HG03066 (cell line): ENCODE results near the gene PITPNB.

Source experiments
- ATAC-seq: cut with Tn5 transposase; IDR thresholded peaks from one replicate; pipeline ENCODE4 v1.9.1; 2021; ENCODE audit warnings: low read depth; ENCODE audit not compliant: unreplicated experiment

Gene PITPNB

DNA sequence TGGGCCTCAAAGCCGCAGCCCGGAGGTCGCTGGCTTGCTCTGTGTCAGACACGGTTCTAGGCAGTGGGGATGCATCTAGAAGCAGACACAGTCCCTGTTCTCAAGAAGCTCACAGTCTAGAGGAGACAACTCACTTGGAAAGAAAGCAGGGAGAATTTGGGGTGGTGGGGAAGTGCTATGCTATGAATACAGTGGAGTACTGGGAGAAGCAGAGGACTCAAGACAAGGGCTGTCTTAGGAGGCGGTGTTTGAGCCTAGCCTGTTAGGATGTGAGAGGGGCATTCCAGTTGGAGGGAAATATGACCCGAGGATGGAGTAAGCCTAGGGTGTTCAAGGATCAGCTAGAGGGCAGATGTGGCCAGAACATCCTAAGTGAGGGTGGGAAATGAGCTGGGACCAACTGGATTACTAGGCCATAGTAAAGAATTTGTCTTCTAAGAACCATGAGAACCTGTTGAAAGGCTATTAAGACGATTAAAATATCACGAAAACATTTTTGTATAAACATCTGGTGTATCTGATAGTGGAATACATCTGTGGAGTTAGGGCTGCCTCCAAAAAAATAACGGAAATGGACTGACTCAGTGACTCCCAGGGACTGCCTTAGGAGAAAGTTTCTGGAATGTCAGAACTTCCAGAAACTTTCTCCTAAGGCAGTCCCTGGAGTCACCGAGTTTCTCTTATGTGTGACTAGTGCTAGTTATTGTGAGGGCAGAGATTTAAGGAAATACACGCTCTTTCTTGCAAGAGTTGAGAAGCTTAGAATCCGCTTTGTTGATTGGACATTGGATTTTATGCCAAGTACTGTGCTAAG, 1.1 kb upstream of the PITPNB start:
- peak; percentile 36 for ATAC-seq

DNA sequence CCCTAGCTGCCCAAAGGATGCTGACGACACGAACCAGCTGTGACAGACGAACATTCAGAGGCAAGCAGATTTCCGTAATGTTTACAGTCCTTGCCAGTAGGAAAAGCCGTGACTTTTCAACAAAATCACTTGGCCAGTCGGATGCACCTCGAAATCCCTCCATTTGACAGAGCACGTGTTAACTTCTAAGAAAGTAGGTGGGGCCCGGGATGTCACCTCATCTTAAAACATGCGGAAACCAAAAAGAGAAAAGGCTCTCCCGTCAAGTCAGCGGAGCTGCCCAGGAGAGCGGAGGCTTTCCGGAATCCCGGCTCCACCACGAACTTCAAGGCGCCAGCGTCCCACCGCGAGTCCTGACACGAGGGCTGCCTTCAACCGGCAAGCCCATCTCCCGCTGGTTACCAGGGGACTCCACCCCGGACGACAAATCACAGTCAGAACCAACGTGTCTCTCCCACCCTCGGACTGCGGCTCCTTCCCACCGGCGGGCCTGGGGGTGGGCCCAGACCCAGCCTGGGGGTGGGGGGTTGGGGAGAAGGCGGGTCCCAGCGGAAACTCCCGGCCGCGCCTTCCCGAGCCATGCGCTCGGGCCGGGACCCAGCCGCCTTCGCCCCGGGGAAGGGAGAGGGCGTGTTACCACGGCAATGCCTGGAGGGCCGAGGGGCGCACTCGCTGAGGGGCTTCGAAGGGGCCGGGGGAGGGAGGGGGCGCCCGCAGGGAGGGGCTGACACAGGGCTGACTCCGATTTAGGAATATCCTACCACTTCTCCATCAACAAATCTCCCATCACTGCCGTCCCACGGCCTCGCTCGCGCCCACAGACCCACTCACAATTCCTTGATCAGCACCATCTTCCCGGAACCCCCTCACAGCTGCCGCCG, 475 bp downstream of the PITPNB start:
- ATAC-seq, result peak; percentile 27

- no peak for ATAC-seq
Observed at GRCh38 chr22:27915986-27916385, 3.1 kb downstream of the PITPNB start.

- no peak for ATAC-seq
Observed at GRCh38 chr22:27913162-27913741, 5.8 kb downstream of the PITPNB start.

DNA sequence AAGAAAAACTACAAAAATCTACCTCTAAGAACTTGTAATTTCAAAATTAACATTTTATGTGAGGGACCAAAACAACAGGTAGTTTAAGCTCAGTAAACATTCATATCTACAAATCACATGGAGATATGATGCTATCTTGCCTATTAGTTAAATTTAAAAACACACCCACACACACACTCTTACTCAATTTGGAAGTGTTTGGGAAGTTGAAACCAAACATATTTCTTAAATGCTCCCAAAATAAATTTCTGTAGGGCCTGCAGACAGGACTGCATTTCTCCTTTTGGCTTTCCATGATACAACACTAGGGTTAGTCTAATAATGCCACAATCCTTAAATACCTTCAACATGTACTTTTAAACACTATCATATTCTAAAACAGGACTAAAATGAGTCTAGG, 7.0 kb downstream of the PITPNB start:
- no peak for ATAC-seq

- no peak for ATAC-seq
Observed at GRCh38 chr22:27911330-27911729, 7.7 kb downstream of the PITPNB start.

- ATAC-seq, result no peak
Observed at GRCh38 chr22:27906241-27906640, 12.8 kb downstream of the PITPNB start.

DNA sequence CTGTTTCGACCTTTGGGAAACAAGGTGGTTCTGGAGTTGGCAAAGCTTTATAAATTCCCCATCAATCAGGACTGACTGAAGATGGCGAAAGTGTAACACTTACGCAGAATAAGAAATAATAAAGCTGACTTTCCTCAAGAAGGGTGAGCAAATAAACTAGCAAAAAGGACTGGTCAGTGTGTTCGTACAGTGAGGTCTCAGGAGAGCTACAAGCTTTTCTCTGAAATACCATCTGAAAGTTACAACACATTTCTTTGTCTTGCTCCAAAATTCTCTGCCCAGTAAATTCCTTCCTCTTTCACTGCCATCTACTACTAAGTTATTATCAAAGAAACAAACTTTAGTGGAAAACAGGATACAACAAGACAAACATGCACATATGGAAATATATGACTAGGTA, 13.4 kb downstream of the PITPNB start:
- no peak for ATAC-seq

- no peak for ATAC-seq
Observed at GRCh38 chr22:27903805-27904473, 15.1 kb downstream of the PITPNB start.

GRCh38 chr22:27900153-27900552, 18.9 kb downstream of the PITPNB start:
- ATAC-seq, result no peak

GRCh38 chr22:27896245-27896644, 22.8 kb downstream of the PITPNB start:
- ATAC-seq, result no peak

- ATAC-seq, result peak; percentile 89
Observed at GRCh38 chr22:27895600-27895999, 23.5 kb downstream of the PITPNB start.

DNA sequence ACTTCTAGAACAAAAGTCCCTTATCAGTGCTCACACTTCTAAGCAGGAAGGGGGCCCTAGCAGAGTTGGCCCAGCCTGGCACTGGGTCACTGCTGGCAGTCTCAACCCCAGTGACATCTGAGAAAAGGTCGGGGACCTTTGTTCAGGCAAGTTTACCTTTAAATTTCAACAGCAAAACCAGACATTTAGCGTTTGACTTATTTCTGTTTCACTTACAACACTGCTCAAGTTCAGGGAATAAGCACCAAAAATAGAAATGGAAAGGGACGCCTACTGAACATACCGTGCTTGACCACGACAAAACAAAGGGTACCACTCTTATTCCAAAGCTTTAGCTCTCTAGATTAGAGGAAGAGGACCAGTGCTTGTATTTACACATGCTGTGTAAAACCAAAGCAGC, 26.2 kb downstream of the PITPNB start:
- ATAC-seq, result no peak

- ATAC-seq, result no peak
Observed at GRCh38 chr22:27892064-27892463, 27.0 kb downstream of the PITPNB start.

GRCh38 chr22:27888310-27888709, 30.7 kb downstream of the PITPNB start:
- ATAC-seq, result no peak

- ATAC-seq, result no peak
Observed at GRCh38 chr22:27886843-27887151, 32.3 kb downstream of the PITPNB start.

GRCh38 chr22:27885977-27886842, 32.8 kb downstream of the PITPNB start:
- ATAC-seq, result no peak

- no peak for ATAC-seq
Observed at GRCh38 chr22:27883656-27884350, 35.3 kb downstream of the PITPNB start.

DNA sequence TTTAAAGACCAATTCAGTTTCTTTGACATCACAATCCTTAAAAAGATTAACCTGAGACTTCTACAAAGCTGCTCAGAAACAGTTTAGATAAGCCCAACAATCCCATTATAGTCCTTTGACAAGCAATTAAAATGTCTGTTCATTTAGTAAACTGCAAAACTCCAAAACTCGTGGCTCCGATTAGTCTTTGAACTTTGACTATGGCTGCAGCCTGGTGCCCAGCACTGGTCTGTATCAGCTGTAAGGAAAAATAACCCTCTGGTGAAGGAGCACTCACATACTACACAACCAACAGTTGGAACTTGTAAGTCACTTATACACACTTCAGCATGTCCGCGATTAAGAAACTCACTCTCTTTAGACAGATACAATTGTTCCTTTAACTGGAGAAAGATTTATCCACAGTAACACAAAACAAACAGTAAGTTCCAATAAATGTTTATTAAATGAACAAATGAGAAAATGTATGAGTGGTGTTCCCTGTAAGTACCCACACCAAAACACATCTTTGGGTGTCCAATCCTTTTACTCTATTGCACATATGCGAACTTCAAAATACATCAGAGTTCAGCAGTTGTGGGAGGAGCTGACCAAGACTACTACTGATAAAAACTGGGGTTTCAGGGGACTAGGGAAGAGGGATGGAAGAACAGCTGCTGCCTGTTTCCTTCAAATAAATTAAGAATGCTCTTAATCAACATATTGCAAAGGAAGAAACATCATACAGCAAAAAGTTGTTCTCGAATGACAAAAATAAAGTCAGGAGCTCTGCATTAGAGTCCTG, 36.4 kb downstream of the PITPNB start:
- no peak for ATAC-seq
